Measurements from ENCODE around the gene CRK.

- TF ChIP-seq POLR2A (IDR thresholded peaks at IDR 0.05), result no peak
- TF ChIP-seq CTCF (IDR thresholded peaks at IDR 0.05), result no peak
These were observed 76.7 kb downstream of the CRK start for GRCh38 chr17:1379208-1379929.
